Suppressor macrophage (primary cell): ENCODE measurements around the gene C1QTNF12.

Source experiments
- DNase-seq, 4 experiments: peaks; one replicate each; pipeline ENCODE4 v3.0.0-alpha.2; 2020 to 2022
- total RNA-seq, 17 experiments: gene quantifications; one replicate each; lab custom pipeline; 2026; ENCODE audit warnings: mixed read lengths in 6 of 17, inconsistent platforms in 3 of 17; lab: John Stamatoyannopoulos, UW

Gene C1QTNF12, protein sequence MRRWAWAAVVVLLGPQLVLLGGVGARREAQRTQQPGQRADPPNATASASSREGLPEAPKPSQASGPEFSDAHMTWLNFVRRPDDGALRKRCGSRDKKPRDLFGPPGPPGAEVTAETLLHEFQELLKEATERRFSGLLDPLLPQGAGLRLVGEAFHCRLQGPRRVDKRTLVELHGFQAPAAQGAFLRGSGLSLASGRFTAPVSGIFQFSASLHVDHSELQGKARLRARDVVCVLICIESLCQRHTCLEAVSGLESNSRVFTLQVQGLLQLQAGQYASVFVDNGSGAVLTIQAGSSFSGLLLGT
- 0 to 1.1 (median 0.10) reads per million in 17 experiments for total RNA-seq

DNA sequence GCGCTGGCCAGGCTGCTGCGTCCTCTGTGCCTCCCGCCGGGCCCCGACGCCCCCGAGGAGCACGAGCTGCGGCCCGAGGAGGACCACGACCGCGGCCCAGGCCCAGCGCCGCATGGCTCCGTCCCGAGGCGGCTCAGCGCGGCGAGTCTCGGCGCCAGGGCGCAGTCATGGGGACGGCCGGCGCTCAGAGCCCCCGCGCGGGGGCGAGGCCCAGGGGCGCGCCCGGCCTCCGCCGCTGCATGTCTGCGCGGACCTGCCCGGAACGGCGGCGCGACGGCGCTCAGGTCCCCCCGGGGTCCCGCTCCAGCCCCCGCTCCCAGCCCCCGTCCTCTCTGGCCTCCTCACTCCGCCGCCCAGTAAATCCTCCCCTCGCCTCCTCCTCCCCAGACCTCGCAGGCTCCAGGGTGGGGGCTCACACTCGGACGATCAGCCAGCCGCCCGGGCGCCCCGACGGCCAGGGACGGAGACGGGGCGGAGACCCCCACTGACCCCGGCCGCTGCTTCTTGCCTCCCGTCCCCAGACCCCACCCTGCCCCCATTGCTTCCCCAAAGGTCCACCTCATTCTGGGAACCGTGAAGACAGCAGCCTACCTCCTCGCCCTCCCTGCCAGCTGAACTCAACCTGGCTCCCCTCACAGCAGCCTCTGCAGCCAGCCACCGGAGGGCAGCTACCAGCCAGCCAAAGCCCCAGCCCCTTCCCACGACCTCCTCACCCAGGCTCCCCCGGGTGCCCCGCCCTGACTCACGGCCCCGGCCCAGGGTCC, at the start of gene C1QTNF12:
C1QTNF12 (minus strand) TSS at position 146 of the 764 bp plus-strand sequence; CDS start at position 114, 32 bp downstream.
- DNase-seq: no peak

DNA sequence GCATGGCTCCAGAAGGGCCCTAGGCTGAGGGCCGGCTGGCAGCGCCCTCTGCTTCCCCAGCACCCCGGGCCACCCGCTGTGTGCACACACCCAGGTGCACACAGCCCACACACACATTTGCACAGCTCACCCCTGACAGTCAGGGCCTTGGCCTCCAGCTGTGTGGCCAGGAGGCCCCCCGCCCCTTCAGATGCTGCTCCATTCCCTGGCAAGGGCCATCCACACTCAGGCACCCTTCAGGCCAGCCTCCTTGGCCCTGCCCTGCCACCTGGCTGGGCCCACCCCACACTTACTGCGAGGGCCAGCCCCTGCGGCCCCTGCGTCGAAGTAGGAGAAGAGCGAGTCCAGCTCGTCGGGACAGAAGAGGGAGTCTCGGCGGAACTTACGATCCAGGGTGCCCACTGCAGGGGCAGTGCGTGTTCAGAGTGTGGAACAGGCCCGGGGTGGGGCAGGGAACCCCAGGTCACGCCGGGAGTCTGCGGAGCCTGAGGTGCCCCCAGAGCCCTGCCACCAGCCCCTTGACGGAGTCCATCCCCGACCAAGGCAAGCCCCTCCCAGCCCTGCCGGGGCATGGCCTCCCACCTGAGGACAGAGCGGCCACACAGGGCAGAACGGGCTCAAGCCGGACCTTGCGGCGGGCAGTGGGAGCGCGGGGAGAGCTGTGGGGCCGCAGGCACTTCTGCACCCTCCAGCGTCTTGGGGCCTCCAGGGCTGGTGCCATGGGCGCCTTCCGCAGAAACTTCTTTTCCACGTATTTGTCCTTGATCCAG, 48.8 kb upstream of the C1QTNF12 start:
- no peak for DNase-seq

DNA sequence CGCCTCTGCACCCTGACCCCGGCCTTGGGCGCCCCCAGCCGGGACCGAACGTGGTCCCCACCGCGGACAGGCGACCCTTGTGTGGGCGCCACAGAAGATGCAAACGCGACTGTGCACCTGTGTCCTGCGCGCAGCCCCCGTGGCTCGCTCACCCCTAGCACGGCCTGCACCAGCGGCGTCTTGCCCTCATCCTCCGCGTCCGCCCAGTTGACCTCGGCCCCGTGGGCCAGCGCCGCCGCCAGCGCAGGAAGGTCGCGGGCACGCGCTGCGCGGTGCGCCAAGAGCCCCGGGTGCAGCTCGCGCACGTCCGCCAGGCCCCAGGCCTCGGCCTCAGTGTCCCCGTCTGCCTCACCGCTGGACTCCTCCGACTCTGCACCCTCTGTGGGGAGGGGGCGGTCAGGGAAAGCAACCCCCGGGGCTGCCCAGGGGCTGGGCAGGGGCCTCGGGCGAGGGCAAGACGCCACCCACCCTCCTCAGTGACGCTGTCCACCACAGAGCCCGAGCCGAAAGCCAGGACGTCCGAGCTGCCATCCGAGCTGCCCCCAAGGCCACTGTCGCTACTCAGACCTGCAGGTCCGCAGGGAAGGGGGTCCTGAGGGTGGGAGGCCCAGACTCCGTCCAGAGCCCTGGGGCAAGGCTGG, 47.8 kb upstream of the C1QTNF12 start:
- no peak for DNase-seq

DNA sequence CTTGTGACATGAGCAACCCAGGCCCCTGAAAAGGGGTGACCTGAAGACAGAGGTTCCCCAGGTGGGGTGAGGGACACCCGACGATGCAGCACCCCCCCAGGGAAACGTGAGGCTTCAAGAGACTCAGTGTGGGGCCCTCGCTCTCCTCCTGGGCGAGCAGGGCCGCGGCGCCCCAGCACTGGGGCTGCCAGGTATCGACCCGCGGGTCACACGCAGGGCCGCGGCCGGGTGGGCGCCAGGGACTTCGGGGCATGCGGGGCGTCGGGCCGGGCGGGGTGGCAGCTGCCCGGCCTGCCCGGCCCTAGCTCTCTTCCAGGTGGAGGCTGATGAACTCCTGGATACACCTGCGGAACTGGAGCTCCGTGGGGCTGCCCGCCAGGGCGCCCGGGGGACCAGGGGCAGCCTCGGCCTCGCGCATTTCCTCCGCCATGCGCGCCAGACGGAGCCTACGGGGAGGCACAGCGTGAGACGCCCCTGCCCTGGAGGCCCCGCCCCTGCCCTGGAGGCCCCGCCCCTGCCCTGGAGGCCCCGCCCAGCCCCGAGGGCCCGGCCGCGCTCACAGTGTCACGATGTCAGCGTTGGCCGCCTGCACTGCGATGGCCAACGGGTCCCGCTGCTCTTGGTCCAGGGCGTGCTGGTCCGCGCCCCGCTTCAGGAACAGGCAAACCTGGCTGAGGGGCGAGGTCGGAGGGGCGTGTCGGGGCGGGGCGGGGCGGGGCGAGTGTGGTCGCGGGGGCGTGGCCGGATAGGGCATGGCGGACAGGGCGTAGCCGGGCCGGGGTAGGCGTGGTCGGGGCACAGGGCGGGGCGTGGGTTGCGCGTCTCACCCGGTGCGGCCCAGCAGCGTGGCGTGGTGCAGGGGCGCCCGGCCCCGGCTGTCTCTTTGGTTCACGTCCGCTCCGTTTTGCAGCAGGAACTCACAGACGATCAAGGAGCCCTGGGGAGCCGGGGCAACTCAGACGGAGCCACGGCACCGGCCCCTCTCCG, 47.0 kb upstream of the C1QTNF12 start:
- DNase-seq: no peak

DNA sequence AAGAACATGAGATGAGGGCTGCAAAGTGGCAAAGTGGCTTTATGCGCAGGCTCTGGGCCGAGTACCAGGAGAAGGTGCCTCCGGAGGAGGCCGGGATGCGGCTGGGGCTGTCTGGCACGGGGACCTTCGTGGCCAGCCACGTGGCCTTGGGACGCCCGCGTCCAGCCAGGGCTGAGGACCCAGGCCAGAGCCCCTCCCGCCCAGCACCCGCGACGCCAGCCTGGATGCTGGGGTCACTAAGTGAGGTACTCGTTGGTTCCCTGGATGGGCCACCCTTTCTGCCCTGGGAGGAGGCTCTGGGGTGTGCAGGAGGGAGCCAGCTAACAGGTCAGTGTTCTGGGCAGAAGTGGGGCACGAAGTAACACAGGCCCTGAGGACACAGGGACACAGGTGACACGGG, 46.3 kb upstream of the C1QTNF12 start:
- DNase-seq: no peak

DNA sequence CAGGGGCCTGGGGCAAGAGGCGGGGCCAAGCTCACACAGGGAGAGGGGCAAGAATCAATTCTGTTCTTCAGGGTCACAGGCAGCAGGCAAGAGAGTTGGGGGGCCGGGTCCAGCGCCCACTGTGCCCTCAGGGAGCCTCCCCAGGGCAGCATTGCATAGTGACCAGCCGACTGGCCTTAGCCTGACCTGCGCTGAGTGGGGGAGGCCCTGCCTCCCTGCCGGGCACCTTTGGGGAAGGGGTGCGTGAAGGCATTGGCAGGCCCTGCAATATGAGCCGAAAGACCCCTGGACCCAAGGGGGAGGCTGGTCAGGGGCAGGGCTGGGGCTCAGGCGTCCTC, 45.9 kb upstream of the C1QTNF12 start:
- DNase-seq: no peak

DNA sequence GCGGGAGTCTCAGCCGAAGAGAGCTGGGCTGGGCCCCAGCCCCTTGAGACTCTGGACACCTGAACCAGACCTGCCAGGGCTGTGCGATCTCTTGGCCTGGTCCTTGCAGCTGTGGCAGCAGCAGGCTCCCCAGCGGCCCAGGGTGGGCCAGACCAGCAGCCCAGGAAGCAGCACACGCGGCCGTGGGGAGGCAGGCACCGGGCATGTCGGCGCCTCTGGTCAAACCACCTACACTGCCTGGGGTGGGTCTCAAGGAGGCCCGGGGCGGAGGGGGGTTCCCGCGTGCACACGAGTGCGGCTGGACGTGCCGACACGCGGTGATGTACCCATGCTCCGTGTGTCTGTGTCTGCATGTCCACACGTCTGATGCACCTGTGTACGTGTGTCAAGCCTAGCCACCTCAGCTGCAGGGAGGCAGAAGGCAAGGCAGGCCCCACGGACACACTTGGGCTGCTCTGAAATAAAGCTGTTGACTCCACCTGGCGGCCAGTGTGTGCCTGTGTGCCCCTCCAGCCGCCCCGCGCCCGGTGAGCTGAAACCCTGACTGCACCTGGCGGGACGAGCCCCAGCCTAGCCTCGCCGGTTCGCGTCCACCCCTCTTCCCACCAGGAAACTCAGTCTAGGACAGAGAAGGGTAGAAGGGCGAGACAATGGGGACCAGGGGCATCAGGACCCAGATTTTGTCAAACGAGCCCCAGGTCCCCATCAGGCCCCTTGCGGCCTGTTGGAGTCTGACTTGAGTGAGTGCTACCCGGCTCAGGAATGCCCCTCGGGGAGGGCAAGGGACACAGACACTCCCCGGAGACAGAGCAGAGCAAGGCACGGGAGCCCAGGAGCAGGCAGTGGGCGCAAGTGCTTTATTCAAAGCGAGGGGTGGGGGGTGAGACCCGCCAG, 45.3 kb upstream of the C1QTNF12 start:
- peak; percentile 30 to 58 (median 46) for DNase-seq

DNA sequence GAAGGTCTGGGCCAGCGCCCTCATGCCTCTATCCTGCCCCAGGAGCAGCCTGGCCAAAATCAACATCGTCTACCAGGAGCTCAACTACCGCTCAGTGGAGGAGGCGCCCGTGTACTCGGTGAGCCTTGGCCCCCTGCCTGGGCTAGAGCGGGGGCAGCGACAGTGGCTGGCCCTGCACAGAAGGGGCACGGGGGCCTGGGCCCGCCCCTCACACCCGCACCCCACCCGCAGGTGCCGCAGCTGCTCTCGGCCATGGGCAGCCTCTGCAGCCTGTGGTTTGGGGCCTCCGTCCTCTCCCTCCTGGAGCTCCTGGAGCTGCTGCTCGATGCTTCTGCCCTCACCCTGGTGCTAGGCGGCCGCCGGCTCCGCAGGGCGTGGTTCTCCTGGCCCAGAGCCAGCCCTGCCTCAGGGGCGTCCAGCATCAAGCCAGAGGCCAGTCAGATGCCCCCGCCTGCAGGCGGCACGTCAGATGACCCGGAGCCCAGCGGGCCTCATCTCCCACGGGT, 44.6 kb upstream of the C1QTNF12 start:
- DNase-seq: no peak

DNA sequence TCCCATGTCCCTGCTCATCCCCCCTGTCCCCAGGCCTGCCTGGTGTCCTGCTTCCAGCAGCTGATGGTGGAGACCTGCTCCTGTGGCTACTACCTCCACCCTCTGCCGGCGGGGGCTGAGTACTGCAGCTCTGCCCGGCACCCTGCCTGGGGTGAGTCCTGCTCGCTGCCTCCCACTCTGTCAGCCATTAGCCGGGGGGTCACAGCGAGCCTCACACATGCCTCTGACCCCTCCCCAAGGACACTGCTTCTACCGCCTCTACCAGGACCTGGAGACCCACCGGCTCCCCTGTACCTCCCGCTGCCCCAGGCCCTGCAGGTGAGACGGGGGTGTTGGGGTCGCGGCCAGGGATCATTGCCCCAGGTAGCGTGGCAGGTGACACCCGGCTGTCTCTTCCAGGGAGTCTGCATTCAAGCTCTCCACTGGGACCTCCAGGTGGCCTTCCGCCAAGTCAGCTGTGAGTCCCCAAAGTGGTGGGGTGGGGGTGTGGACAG, 43.8 kb upstream of the C1QTNF12 start:
- DNase-seq: peak; percentile 51 to 80 (median 70)

DNA sequence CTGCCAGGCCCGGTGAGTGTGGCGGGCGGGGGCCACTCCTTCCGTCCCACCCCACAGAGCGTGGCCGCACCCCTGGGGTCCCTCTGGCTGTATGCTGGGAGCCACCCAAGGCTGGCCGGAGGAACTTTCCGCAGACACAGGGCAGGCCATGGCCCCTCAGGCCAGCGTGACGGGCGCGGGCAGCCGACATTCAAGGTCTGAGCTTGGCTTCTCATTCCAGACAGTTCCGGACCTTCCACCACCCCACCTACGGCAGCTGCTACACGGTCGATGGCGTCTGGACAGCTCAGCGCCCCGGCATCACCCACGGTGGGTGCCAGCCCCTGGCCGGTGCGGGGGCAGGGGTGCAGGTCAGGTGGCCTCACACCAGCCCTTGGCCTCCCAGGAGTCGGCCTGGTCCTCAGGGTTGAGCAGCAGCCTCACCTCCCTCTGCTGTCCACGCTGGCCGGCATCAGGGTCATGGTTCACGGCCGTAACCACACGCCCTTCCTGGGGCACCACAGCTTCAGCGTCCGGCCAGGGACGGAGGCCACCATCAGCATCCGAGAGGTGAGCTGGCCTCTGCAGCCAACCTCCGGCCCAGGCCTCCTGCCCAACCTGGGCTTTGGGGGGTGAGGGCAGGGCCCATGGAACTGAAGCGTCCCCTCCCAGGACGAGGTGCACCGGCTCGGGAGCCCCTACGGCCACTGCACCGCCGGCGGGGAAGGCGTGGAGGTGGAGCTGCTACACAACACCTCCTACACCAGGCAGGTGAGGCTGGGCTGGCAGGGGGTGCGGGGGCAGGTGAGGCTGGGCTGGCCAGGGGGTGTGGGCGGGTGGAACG, 41.0 kb upstream of the C1QTNF12 start:
- DNase-seq: no peak

DNA sequence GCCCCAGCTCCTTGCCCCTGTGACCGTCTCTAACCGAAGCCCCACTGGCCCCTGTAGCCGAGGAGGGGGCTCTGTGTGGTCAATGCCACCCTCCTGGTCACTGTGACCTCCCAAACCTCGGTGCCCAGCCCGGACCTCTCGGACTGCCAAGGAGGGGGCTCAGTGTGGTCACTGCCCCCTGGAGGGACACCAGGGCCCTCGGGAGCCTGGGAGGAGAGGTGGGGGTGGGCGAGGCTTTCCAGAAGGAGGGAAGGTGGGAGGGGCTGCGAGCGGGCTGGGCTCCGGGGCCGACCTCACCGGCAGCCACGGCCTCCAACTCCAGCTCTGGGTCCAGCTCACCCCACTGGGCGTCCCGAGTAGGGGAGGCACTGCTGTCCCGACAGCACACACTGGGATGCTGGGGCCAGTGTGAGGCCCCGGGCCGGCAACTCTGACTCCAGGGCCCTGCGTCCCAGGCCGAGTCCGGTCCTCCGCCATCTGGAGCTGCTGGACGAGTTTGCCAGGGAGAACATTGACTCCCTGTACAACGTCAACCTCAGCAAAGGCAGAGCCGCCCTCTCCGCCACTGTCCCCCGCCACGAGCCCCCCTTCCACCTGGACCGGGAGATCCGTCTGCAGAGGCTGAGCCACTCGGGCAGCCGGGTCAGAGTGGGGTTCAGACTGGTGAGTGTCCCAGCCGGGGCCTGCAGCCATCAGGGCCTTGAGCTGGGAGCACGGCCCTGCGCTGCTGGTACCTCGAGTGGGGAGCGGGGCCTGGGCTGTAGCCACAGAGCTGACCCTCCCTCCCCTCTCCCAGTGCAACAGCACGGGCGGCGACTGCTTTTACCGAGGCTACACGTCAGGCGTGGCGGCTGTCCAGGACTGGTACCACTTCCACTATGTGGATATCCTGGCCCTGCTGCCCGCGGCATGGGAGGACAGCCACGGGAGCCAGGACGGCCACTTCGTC, 40.1 kb upstream of the C1QTNF12 start:
- no peak for DNase-seq

DNA sequence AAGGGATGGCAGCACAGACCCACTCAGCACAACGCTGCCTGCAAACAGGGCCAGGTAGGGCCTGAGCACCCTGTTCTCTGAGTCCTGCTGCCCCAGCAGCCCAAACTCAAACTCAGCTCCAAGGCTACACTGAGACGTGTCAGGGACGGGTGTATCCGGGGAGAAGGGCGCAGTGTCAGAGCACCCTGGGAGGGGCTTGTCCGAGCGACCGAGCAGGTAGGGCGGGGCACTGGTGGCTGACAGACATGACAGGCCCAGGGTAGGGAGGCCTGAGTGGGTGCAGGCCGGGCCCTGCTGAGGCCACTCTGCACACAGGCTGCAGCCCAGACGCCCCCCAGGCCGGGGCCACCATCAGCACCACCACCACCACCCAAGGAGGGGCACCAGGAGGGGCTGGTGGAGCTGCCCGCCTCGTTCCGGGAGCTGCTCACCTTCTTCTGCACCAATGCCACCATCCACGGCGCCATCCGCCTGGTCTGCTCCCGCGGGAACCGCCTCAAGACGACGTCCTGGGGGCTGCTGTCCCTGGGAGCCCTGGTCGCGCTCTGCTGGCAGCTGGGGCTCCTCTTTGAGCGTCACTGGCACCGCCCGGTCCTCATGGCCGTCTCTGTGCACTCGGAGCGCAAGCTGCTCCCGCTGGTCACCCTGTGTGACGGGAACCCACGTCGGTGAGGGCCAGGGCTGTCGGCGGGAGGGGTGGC, 39.2 kb upstream of the C1QTNF12 start:
- no peak for DNase-seq

DNA sequence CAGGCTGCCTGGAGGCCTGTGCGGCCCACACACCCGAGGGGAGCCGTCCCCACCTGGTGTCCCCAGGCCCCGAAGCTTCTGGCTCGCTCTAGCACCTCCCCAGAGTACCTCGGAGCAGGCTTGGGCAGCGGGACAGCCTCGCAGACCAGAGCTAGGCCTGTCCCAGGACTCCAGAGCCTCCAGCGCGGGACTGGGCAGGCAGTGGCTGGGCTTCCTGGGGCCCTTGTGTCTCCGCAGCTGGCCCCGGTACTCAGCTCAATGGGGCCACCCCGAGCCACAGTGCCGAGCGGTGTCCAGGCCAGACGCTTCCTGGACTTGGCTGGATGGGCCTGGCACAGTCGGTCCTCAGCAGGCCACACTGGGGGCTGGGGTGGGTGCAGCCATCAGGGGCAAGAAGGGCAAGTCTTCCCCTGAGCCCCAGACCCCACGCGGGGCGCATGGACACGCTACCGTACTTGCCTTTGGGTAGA, 38.6 kb upstream of the C1QTNF12 start:
- no peak for DNase-seq

DNA sequence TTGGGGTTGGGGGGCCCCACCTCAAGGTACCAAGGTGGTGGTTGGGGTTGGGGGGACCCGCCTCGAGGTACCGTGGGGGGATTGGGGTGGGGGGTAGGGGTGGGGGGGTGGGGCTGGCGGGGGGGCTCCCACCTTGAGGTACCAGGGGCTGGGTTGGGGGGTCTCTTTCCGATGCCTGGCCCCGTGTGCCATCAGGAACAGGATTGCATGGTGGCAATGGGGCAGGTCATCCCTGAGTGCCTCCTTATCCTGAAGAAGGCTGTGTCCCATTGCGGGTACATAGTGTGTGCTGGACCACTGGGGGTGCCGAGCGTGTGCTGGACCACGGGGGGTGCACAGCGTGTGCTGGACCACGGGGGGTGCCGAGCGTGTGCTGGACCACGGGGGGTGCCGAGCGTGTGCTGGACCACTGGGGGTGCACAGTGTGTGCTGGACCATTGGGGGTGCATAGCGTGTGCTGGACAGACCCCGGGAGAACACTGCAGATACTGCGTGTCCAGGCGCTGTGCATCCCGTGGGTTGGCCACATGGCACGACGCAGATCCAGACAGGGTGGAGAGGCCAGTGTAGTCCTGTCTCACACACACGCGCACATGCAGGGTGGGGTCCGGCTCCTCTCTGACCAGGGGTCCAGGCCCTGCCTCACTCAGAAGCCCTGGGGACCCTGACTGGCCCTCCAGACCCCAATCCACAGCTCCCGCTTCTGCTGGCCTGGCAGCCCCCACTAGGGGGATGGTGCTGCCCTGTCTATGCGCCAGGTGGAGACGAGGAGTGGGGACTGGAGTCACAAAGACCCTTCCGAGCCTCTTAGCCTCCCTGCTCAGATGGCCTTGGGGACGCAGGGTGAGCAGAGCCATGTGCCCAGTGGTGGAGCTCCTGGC, 37.9 kb upstream of the C1QTNF12 start:
- DNase-seq: no peak

DNA sequence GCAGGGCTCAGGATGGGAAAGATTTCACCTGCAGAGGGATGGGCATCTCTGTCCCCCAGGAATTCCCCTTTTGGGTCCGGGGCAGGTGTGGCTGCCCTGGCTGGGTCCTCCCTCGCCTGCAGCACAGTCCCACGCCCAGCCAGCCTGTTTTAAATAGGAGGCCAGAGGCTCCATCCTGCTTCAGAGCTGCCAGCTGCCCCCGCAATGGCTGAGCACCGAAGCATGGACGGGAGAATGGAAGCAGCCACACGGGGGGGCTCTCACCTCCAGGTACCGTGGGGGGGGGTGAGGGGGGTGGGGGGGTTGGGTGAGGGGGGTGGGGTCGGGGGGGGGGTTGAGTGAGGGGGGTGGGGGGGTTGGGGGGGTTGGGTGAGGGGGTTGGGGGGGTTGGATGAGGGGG, 37.3 kb upstream of the C1QTNF12 start:
- no peak for DNase-seq

DNA sequence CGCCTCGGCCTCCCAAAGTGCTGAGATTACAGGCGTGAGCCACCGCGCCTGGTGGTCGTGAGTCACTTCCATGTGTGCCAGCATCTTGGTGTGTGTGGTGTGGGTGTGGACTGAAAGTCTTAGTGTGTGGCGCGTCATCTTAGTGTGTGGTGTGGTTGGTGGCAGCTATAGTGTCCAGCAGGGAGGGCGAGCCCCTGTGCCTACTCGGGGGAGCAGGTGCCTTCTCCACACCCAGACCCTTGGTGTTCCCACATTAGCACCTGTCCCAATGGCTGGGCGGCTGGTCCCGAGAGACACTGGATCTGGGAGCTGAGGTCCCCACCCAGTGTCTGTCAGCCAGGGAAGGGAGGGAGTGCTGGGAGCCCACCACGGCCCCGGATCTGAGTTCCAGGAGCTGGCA, 36.5 kb upstream of the C1QTNF12 start:
- peak; percentile 20 to 47 (median 32) for DNase-seq
